Hepatocyte (in vitro differentiated cells): ENCODE results near the gene ZNF276. TPM values are rescaled to one million over a fixed set of nuclear protein-coding genes. Genes with fewer than 3 reads are reported as not detected.

ENCODE experiments used
- DNase-seq: peaks from one replicate; pipeline ENCODE4 v3.0.0-alpha.2; 2016; ENCODE audit warnings: low spot score
- H2AFZ ChIP-seq: fragments of 200-600 bp; sonication (generic); 2 replicates; pipeline ENCODE4 v1.6.0; 2016; ENCODE audit warnings: antibody characterized with exemption, mild to moderate bottlenecking
- H3K27ac ChIP-seq: fragments of 200-600 bp; sonication (generic); 2 replicates; pipeline ENCODE4 v1.5.1; 2016; ENCODE audit warnings: mild to moderate bottlenecking
- H3K27me3 ChIP-seq: fragments of 200-600 bp; sonication (generic); 2 replicates; pipeline ENCODE4 v1.6.1; 2016
- H3K36me3 ChIP-seq: fragments of 200-600 bp; sonication (generic); replicated peaks from 2 replicates; pipeline ENCODE4 v1.5.1; 2016; ENCODE audit warnings: low read depth; ENCODE audit not compliant: insufficient read depth
- H3K4me1 ChIP-seq: fragments of 200-600 bp; sonication (generic); 2 replicates; pipeline ENCODE4 v1.5.1; 2016; ENCODE audit warnings: mild to moderate bottlenecking, moderate library complexity; ENCODE audit not compliant: insufficient read depth
- H3K4me2 ChIP-seq: fragments of 200-600 bp; sonication (generic); 2 replicates; pipeline ENCODE4 v1.6.0; 2016
- H3K4me3 ChIP-seq: fragments of 200-600 bp; sonication (generic); 2 replicates; pipeline ENCODE4 v1.5.1; 2016; ENCODE audit warnings: mild to moderate bottlenecking
- H3K79me2 ChIP-seq: fragments of 200-600 bp; sonication (generic); 2 replicates; pipeline ENCODE4 v1.6.0; 2017; ENCODE audit warnings: mild to moderate bottlenecking
- H3K9me2 ChIP-seq: fragments of 200-600 bp; sonication (generic); replicated peaks from 2 replicates; pipeline ENCODE4 v1.6.0; 2017; ENCODE audit warnings: mild to moderate bottlenecking; ENCODE audit not compliant: insufficient read depth
- H3K9me3 ChIP-seq: fragments of 200-600 bp; sonication (generic); 2 replicates; pipeline ENCODE4 v1.5.1; 2016; ENCODE audit warnings: low read depth, mild to moderate bottlenecking
- H4K20me1 ChIP-seq: fragments of 200-600 bp; sonication (generic); 2 replicates; pipeline ENCODE4 v1.6.0; 2016; ENCODE audit warnings: mild to moderate bottlenecking; ENCODE audit not compliant: insufficient read depth, poor library complexity, severe bottlenecking
- EZH2 ChIP-seq: fragments of 200-600 bp; sonication (generic); IDR thresholded peaks from 2 replicates; pipeline ENCODE4 v1.6.1; 2016; ENCODE audit warnings: antibody characterized with exemption, mild to moderate bottlenecking, borderline replicate concordance
- EZH2phosphoT487 ChIP-seq: fragments of 200-600 bp; sonication (generic); IDR thresholded peaks from one replicate; pipeline ENCODE4 v1.6.1; 2018; ENCODE audit warnings: antibody characterized with exemption, mild to moderate bottlenecking, low read depth, moderate library complexity; ENCODE audit not compliant: unreplicated experiment, severe bottlenecking
- WGBS: methylation state at CpG from one replicate; pipeline ENCODE4 v1.1.6; 2016; ENCODE audit warnings: low lambda C conversion rate; ENCODE audit errors: missing lambda C conversion rate; 5-methylcytosine and 5-hydroxymethylcytosine counted together
- polyA plus RNA-seq: library from polyadenylated mRNA; unstranded; fragments of >200 nt; fragmentation: Nextera tagmentation; extraction: Ambion mirVana; gene quantifications from 2 replicates; pipeline ENCODE4 v1.2.1, GENCODE V29; 2016
- total RNA-seq: library from RNA; depleted of rRNA; stranded (reverse); fragments of >200 nt; gene quantifications from 2 replicates; pipeline ENCODE4 v1.2.3, GENCODE V29; 2014
- TF ChIP-seq, protein P1 (sequence below): fragments of 200-600 bp; sonication (generic); IDR thresholded peaks from 2 replicates; pipeline ENCODE4 v1.5.1; 2016; ENCODE audit warnings: antibody characterized with exemption, mild to moderate bottlenecking; ENCODE audit not compliant: poor library complexity

The ZNF276 gene
- total and polyA plus RNA-seq, 2 experiments from 2014 or later, result 15.0 to 23.2 TPM

- Histone ChIP-seq H3K36me3 (no peaks in the 10 kb centered on the region), H3K9me3 (no peaks in the 10 kb centered on the region), H4K20me1 (no peaks in the 10 kb centered on the region), H3K4me1 (no peaks in the 10 kb centered on the region), H3K4me3 (no peak overlapping the region), H3K4me2 (no peak overlapping the region), H3K9me2 (no peaks in the 10 kb centered on the region), H3K79me2 (no peaks in the 10 kb centered on the region), H2AFZ (no peak overlapping the region), H3K27me3 (no peaks in the 10 kb centered on the region), H3K27ac (no peak overlapping the region)
- TF ChIP-seq, protein P1, sequence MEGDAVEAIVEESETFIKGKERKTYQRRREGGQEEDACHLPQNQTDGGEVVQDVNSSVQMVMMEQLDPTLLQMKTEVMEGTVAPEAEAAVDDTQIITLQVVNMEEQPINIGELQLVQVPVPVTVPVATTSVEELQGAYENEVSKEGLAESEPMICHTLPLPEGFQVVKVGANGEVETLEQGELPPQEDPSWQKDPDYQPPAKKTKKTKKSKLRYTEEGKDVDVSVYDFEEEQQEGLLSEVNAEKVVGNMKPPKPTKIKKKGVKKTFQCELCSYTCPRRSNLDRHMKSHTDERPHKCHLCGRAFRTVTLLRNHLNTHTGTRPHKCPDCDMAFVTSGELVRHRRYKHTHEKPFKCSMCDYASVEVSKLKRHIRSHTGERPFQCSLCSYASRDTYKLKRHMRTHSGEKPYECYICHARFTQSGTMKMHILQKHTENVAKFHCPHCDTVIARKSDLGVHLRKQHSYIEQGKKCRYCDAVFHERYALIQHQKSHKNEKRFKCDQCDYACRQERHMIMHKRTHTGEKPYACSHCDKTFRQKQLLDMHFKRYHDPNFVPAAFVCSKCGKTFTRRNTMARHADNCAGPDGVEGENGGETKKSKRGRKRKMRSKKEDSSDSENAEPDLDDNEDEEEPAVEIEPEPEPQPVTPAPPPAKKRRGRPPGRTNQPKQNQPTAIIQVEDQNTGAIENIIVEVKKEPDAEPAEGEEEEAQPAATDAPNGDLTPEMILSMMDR, result no peak
- TF ChIP-seq EZH2phosphoT487, result no peak
- no peak for TF ChIP-seq EZH2
- 96% methylated on average over 7 of the region's 7 CpGs for WGBS
- DNase-seq, result no peak
These were observed 63.1 kb downstream of the ZNF276 start for GRCh38 chr16:89784406-89784805.

GRCh38 chr16:89785523-89786155, 64.3 kb downstream of the ZNF276 start:
- TF ChIP-seq, protein P1, result no peak
- no peak for TF ChIP-seq EZH2
- TF ChIP-seq EZH2phosphoT487, result no peak
- 93% methylated on average over 11 of the region's 11 CpGs for WGBS
- no peaks in the 10 kb centered on the region for H3K79me2 ChIP-seq
- H3K4me3 ChIP-seq, result no peak overlapping the region
- no peaks in the 10 kb centered on the region for H3K9me3 ChIP-seq
- DNase-seq, result no peak
- no peaks in the 10 kb centered on the region for H3K36me3 ChIP-seq
- H3K27me3 ChIP-seq, result no peaks in the 10 kb centered on the region
- H3K4me1 ChIP-seq, result no peaks in the 10 kb centered on the region
- H2AFZ ChIP-seq, result no peak overlapping the region
- no peaks in the 10 kb centered on the region for H3K9me2 ChIP-seq
- H3K4me2 ChIP-seq, result no peak overlapping the region
- H3K27ac ChIP-seq, result no peak overlapping the region
- H4K20me1 ChIP-seq, result no peaks in the 10 kb centered on the region

- no peaks in the 10 kb centered on the region for H3K27me3 ChIP-seq
- no peaks in the 10 kb centered on the region for H4K20me1 ChIP-seq
- no peaks in the 10 kb centered on the region for H3K9me2 ChIP-seq
- no peak overlapping the region for H3K27ac ChIP-seq
- DNase-seq, result no peak
- TF ChIP-seq, protein P1, result no peak
- TF ChIP-seq EZH2phosphoT487 (no peak), EZH2 (no peak)
- no peaks in the 10 kb centered on the region for H3K4me1 ChIP-seq
- no peaks in the 10 kb centered on the region for H3K79me2 ChIP-seq
- no peak overlapping the region for H3K4me2 ChIP-seq
- H2AFZ ChIP-seq, result no peak overlapping the region
- WGBS, result 92% methylated on average over 21 of the region's 21 CpGs
- H3K4me3 ChIP-seq, result no peak overlapping the region
- H3K36me3 ChIP-seq, result no peaks in the 10 kb centered on the region
- H3K9me3 ChIP-seq, result no peaks in the 10 kb centered on the region
These were observed 65.4 kb downstream of the ZNF276 start for GRCh38 chr16:89786474-89787364.
